Activated T-cell treated with anti-CD3 and anti-CD28 coated beads, Interleukin-2, amount 50 U/mL, for 1 hour (primary cell): ENCODE results near the gene GDF7.

Source experiments
- DNase-seq: peaks from one replicate; pipeline ENCODE4 v3.0.0-alpha.2; 2020

The GDF7 gene

GRCh38 chr2:20629581-20630171 is 37.3 kb upstream of the GDF7 start:
- DNase-seq, result no peak

- no peak for DNase-seq
These were observed 36.0 kb upstream of the GDF7 start for GRCh38 chr2:20630967-20631366.

GRCh38 chr2:20631617-20632307 is 35.2 kb upstream of the GDF7 start:
- DNase-seq, result no peak

- no peak for DNase-seq
These were observed 34.4 kb upstream of the GDF7 start for GRCh38 chr2:20632446-20632990.

- no peak for DNase-seq
These were observed 33.9 kb upstream of the GDF7 start for GRCh38 chr2:20633001-20633400.

GRCh38 chr2:20633794-20634506 is 33.0 kb upstream of the GDF7 start:
- DNase-seq, result no peak

GRCh38 chr2:20634507-20635112 is 32.3 kb upstream of the GDF7 start:
- DNase-seq, result no peak

GRCh38 chr2:20635113-20635510 is 31.8 kb upstream of the GDF7 start:
- DNase-seq, result no peak

- peak; percentile 41 for DNase-seq
These were observed 31.0 kb upstream of the GDF7 start for GRCh38 chr2:20635675-20636584.

- no peak for DNase-seq
These were observed 29.8 kb upstream of the GDF7 start for GRCh38 chr2:20637147-20637546.

- no peak for DNase-seq
These were observed 28.9 kb upstream of the GDF7 start for GRCh38 chr2:20638014-20638413.

GRCh38 chr2:20638646-20639430 is 28.1 kb upstream of the GDF7 start:
- no peak for DNase-seq

- DNase-seq, result no peak
These were observed 26.4 kb upstream of the GDF7 start for GRCh38 chr2:20640411-20641122.

GRCh38 chr2:20641123-20641985 is 25.6 kb upstream of the GDF7 start:
- no peak for DNase-seq

GRCh38 chr2:20642055-20642971 is 24.6 kb upstream of the GDF7 start:
- DNase-seq, result peak; percentile 79

- no peak for DNase-seq
These were observed 23.9 kb upstream of the GDF7 start for GRCh38 chr2:20643060-20643459.

GRCh38 chr2:20643826-20644225 is 23.1 kb upstream of the GDF7 start:
- DNase-seq, result no peak

GRCh38 chr2:20645301-20645701 is 21.6 kb upstream of the GDF7 start:
- DNase-seq, result no peak

- no peak for DNase-seq
These were observed 21.2 kb upstream of the GDF7 start for GRCh38 chr2:20645761-20646160.
